HepG2 (cell line): ENCODE data around the gene PTMA. TPM values are rescaled to one million over a fixed set of nuclear protein-coding genes. Genes with fewer than 3 reads are reported as not detected.

Experiments
- FIP1L1 ChIP-seq: fragments of 200-400 bp; formaldehyde crosslinking; IDR thresholded peaks from 2 replicates; pipeline ENCODE4 v1.6.1; 2018; ENCODE audit warnings: low read depth, mild to moderate bottlenecking, low read length, moderate library complexity, borderline replicate concordance; ENCODE audit not compliant: insufficient read depth
- KDM3A ChIP-seq: IDR thresholded peaks from 2 replicates; pipeline ENCODE4 v1.6.1; 2018; ENCODE audit warnings: low read depth, missing compliant biosample characterization
- KMT2B ChIP-seq: IDR thresholded peaks from 2 replicates; pipeline ENCODE4 v1.6.1; 2016; ENCODE audit warnings: missing genetic modification reagents, missing compliant biosample characterization
- PHF8 ChIP-seq: sonication (generic); formaldehyde crosslinking; IDR thresholded peaks from 2 replicates; pipeline ENCODE4 v1.5.0; 2020; ENCODE audit warnings: missing genetic modification reagents
- PRMT3 ChIP-seq: sonication (generic); formaldehyde crosslinking; IDR thresholded peaks from 2 replicates; pipeline ENCODE4 v1.8.1; 2022; ENCODE audit warnings: low read depth, mild to moderate bottlenecking, moderate library complexity, missing genetic modification reagents, borderline replicate concordance
- REXO4 ChIP-seq: sonication (generic); formaldehyde crosslinking; IDR thresholded peaks from 2 replicates; pipeline ENCODE4 v1.8.0; 2022; ENCODE audit warnings: missing genetic modification reagents, mild to moderate bottlenecking, borderline replicate concordance
- ZNF205 ChIP-seq: IDR thresholded peaks from 2 replicates; pipeline ENCODE4 v1.6.1; 2018; ENCODE audit warnings: missing biosample characterization, missing genetic modification reagents
- ZNF549 ChIP-seq: sonication (generic); formaldehyde crosslinking; IDR thresholded peaks from 2 replicates; pipeline ENCODE4 v1.5.0; 2020; ENCODE audit warnings: missing genetic modification reagents
- ZNF652 ChIP-seq: IDR thresholded peaks from 2 replicates; pipeline ENCODE4 v1.6.1; 2016; ENCODE audit warnings: low read depth, borderline replicate concordance
- ZNF674 ChIP-seq: sonication (generic); formaldehyde crosslinking; IDR thresholded peaks from 2 replicates; pipeline ENCODE4 v1.5.0; 2020; ENCODE audit warnings: low read depth, mild to moderate bottlenecking, missing genetic modification reagents
- ZNF724P ChIP-seq: sonication (generic); formaldehyde crosslinking; IDR thresholded peaks from 2 replicates; pipeline ENCODE4 v1.8.0; 2022; ENCODE audit warnings: missing genetic modification reagents, borderline replicate concordance
- ZNF792 ChIP-seq: IDR thresholded peaks from 2 replicates; pipeline ENCODE4 v1.6.1; 2016
- polyA plus RNA-seq, 8 experiments: library from polyadenylated mRNA; depleted of rRNA in 3 of 8; stranded (reverse) in 7 of 8; unstranded in 1 of 8; fragments of >200 nt; fragmentation: Illumina TruSeq in 4 of 8; extraction: Trizol in 4 of 8; gene quantifications; 2 replicates each; pipeline versions ENCODE4 v1.2.1 to v1.2.3, GENCODE V29; 2011 to 2016; ENCODE audit warnings: low read depth in 4 of 8, missing spikeins in 1 of 8, mixed read lengths in 1 of 8; ENCODE audit not compliant: insufficient read depth in 1 of 8
- total RNA-seq, 5 experiments: library from RNA; depleted of rRNA; stranded (reverse); fragments of >200 nt; fragmentation: Illumina TruSeq; extraction: Trizol; gene quantifications; 2 replicates each; pipeline ENCODE4 v1.2.3, GENCODE V29; 2016; ENCODE audit warnings: low read depth in 1 of 5
- TF ChIP-seq, protein P1 (sequence below), 2 experiments: sonication (generic) in 1 of 2; formaldehyde crosslinking in 1 of 2; IDR thresholded peaks; 2 replicates each; pipeline versions ENCODE4 v1.5.1 to v1.6.1; 2011 to 2020; ENCODE audit warnings: borderline replicate concordance in 1 of 2, low read depth in 1 of 2, low read length in 1 of 2, mild to moderate bottlenecking in 1 of 2, missing genetic modification reagents in 1 of 2, moderate library complexity in 1 of 2
- TF ChIP-seq, protein P2 (sequence below): sonication (generic); formaldehyde crosslinking; IDR thresholded peaks from 2 replicates; pipeline ENCODE4 v1.8.0; 2023; ENCODE audit warnings: mild to moderate bottlenecking, missing genetic modification reagents
- TF ChIP-seq, protein P3 (sequence below): sonication (generic); formaldehyde crosslinking; IDR thresholded peaks from 2 replicates; pipeline ENCODE4 v1.5.1; 2020; ENCODE audit warnings: mild to moderate bottlenecking, moderate library complexity, missing genetic modification reagents
- TF ChIP-seq, protein P4 (sequence below): sonication (generic); formaldehyde crosslinking; IDR thresholded peaks from 2 replicates; pipeline ENCODE4 v1.8.0; 2022; ENCODE audit warnings: missing genetic modification reagents, mild to moderate bottlenecking, borderline replicate concordance
- TF ChIP-seq, protein P5 (sequence below): sonication (generic); formaldehyde crosslinking; IDR thresholded peaks from 2 replicates; pipeline ENCODE4 v1.5.0; 2020; ENCODE audit warnings: mild to moderate bottlenecking, missing genetic modification reagents

The PTMA gene
- total and polyA plus RNA-seq, 2 of the 13 experiments (the other 11 are each of a cell fraction or from before 2014, with no cell fraction given) = 190 to 1,086 TPM

DNA sequence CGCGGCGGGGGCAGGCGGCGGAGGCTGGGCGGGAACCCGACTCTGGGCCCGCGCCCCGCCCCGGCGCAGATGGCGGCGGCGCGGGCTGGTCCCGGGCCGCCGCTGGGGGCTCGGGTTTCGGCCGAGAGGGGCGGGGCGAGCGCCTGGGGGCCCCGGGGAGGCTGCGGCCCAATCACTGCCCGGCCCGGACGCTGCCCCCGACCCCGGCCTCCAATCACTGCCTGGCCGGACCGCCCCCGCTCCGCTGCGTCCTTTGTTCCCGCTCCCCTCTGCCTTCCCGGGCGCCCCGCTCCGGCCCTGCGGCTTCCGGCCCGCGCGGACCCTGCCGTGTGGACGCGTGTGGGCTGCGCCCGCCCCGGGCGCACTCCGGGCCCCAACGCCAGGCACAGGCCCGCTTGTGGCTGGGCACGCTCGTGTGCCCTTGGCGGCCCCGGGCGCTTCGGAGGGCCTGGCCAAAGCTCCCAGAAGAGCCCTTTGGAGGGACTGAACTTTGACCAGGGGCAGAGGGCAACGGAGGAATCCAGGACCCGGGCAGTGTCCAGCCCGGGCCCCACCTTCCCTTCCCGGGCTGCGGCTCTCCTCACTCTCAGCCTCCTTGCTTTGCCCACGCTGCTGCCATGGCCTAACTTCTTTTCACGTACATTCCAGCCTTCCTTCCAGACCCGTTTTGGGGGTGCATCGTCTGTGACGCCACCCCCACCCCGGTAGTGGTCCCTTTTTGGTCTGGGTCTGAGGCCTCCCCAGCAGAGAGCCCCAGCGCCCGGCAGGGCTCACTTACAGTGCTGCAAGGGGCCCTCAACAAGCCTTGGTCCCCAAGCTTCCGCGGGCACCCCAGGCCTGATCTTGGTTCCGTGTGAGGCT is 27.1 kb upstream of the PTMA start (continued):
- TF ChIP-seq, protein P1, sequence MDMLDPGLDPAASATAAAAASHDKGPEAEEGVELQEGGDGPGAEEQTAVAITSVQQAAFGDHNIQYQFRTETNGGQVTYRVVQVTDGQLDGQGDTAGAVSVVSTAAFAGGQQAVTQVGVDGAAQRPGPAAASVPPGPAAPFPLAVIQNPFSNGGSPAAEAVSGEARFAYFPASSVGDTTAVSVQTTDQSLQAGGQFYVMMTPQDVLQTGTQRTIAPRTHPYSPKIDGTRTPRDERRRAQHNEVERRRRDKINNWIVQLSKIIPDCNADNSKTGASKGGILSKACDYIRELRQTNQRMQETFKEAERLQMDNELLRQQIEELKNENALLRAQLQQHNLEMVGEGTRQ (IDR thresholded peaks at IDR 0.05; ENCODE audit: low read depth, low read length) = no peak
- TF ChIP-seq, protein P1 (CRISPR knock-in tag; IDR thresholded peaks at IDR 0.05; ENCODE audit: borderline replicate concordance) = no peak
- TF ChIP-seq PHF8 (CRISPR knock-in tag) = peak; percentile 78
- TF ChIP-seq REXO4 (CRISPR knock-in tag) = no peak
- TF ChIP-seq, protein P2, sequence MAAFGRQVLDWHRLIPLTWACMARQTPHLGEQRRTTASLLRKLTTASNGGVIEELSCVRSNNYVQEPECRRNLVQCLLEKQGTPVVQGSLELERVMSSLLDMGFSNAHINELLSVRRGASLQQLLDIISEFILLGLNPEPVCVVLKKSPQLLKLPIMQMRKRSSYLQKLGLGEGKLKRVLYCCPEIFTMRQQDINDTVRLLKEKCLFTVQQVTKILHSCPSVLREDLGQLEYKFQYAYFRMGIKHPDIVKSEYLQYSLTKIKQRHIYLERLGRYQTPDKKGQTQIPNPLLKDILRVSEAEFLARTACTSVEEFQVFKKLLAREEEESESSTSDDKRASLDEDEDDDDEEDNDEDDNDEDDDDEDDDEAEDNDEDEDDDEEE (CRISPR knock-in tag) = no peak
- TF ChIP-seq ZNF792 (CRISPR knock-in tag) = peak; percentile 26; the same call in 1 of the 2 replicates
- TF ChIP-seq FIP1L1 = peak; percentile 45; the same call in 1 of the 2 replicates
- TF ChIP-seq ZNF674 (CRISPR knock-in tag) = 0 out of 2 replicates have a peak, but pooled peaks have one; percentile 53
- TF ChIP-seq ZNF549 (CRISPR knock-in tag) = peak; percentile 83
- peak; percentile 27; the same call in 1 of the 2 replicates for TF ChIP-seq KDM3A (CRISPR knock-in tag)
- TF ChIP-seq, protein P3, sequence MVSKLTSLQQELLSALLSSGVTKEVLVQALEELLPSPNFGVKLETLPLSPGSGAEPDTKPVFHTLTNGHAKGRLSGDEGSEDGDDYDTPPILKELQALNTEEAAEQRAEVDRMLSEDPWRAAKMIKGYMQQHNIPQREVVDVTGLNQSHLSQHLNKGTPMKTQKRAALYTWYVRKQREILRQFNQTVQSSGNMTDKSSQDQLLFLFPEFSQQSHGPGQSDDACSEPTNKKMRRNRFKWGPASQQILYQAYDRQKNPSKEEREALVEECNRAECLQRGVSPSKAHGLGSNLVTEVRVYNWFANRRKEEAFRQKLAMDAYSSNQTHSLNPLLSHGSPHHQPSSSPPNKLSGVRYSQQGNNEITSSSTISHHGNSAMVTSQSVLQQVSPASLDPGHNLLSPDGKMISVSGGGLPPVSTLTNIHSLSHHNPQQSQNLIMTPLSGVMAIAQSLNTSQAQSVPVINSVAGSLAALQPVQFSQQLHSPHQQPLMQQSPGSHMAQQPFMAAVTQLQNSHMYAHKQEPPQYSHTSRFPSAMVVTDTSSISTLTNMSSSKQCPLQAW (CRISPR knock-in tag) = peak; percentile 63; the same call in 1 of the 2 replicates
- no peak for TF ChIP-seq KMT2B (CRISPR knock-in tag)
- TF ChIP-seq, protein P4, sequence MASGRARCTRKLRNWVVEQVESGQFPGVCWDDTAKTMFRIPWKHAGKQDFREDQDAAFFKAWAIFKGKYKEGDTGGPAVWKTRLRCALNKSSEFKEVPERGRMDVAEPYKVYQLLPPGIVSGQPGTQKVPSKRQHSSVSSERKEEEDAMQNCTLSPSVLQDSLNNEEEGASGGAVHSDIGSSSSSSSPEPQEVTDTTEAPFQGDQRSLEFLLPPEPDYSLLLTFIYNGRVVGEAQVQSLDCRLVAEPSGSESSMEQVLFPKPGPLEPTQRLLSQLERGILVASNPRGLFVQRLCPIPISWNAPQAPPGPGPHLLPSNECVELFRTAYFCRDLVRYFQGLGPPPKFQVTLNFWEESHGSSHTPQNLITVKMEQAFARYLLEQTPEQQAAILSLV = peak; percentile 96; the same call in 1 of the 2 replicates
- TF ChIP-seq ZNF652 (CRISPR knock-in tag) = no peak
- TF ChIP-seq, protein P5, sequence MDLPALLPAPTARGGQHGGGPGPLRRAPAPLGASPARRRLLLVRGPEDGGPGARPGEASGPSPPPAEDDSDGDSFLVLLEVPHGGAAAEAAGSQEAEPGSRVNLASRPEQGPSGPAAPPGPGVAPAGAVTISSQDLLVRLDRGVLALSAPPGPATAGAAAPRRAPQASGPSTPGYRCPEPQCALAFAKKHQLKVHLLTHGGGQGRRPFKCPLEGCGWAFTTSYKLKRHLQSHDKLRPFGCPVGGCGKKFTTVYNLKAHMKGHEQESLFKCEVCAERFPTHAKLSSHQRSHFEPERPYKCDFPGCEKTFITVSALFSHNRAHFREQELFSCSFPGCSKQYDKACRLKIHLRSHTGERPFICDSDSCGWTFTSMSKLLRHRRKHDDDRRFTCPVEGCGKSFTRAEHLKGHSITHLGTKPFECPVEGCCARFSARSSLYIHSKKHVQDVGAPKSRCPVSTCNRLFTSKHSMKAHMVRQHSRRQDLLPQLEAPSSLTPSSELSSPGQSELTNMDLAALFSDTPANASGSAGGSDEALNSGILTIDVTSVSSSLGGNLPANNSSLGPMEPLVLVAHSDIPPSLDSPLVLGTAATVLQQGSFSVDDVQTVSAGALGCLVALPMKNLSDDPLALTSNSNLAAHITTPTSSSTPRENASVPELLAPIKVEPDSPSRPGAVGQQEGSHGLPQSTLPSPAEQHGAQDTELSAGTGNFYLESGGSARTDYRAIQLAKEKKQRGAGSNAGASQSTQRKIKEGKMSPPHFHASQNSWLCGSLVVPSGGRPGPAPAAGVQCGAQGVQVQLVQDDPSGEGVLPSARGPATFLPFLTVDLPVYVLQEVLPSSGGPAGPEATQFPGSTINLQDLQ (CRISPR knock-in tag) = peak; percentile 76; the same call in 1 of the 2 replicates
- TF ChIP-seq ZNF205 (CRISPR knock-in tag) = peak; percentile 4; the same call in 1 of the 2 replicates
- TF ChIP-seq PRMT3 (CRISPR knock-in tag) = peak; percentile 78; the same call in 1 of the 2 replicates
- no peak; the same call in 1 of the 2 replicates for TF ChIP-seq ZNF724P
